IPS DF 6.9 (cell line): Measurements from ENCODE around the gene G6PC2.

Experiments used
- DNase-seq: peaks from one replicate; pipeline ENCODE4 v3.0.0-alpha.2; 2013; ENCODE audit warnings: low read depth, low spot score
- H3K27ac ChIP-seq: one replicate; pipeline ENCODE4 v1.5.1; 2013; ENCODE audit warnings: low read length, control low read depth
- H3K27me3 ChIP-seq: 2 replicates; pipeline ENCODE4 v1.6.1; 2013; ENCODE audit warnings: mild to moderate bottlenecking, low read length; ENCODE audit not compliant: control insufficient read depth, insufficient read depth
- H3K36me3 ChIP-seq: 2 replicates; pipeline ENCODE4 v1.6.1; 2013; ENCODE audit warnings: low read length; ENCODE audit not compliant: control insufficient read depth, insufficient read depth
- H3K4me1 ChIP-seq: 2 replicates; pipeline ENCODE4 v1.6.1; 2013; ENCODE audit warnings: low read length; ENCODE audit not compliant: control insufficient read depth, insufficient read depth
- H3K4me3 ChIP-seq: 2 replicates; pipeline ENCODE4 v1.5.1; 2013; ENCODE audit warnings: mild to moderate bottlenecking, low read length
- H3K9me3 ChIP-seq: 2 replicates; pipeline ENCODE4 v1.6.1; 2013; ENCODE audit warnings: low read length, inconsistent platforms; ENCODE audit not compliant: control insufficient read depth, insufficient read depth
- WGBS: extraction: QIAGEN DNeasy Blood & Tissue Kit; methylation state at CpG from one replicate; pipeline ENCODE4 v1.1.7; 2013; ENCODE audit warnings: mixed read lengths, missing lambda C conversion rate; ENCODE audit not compliant: insufficient read length, insufficient coverage; 5-methylcytosine and 5-hydroxymethylcytosine counted together

G6PC2 gene

DNA sequence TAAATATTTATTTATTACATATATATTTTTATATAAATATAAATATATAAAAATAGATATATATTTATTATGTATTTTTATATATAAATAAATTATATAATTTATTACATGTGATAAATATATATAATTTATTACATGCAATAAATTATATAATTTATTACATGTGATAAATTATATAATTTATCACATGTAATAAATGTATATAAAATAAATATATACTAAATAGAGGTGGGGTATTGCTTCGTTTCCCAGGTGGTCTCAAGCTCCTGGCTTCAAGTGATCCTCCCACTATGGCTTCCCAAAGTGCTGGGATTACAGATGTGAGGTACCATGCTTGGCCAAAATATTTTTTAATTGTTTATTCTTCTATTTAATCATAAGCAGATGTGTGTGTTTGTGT is 3.6 kb upstream of the G6PC2 start:
- Histone ChIP-seq H3K4me3 (no peak overlapping the region), H3K27me3 (no peaks in the 10 kb centered on the region), H3K9me3 (no peaks in the 10 kb centered on the region), H3K36me3 (no peaks in the 10 kb centered on the region), H3K4me1 (no peaks in the 10 kb centered on the region), H3K27ac (no peak overlapping the region)
- WGBS, result no CpG with 5 or more reads among the region's 1 CpG
- DNase-seq, result no peak

DNA sequence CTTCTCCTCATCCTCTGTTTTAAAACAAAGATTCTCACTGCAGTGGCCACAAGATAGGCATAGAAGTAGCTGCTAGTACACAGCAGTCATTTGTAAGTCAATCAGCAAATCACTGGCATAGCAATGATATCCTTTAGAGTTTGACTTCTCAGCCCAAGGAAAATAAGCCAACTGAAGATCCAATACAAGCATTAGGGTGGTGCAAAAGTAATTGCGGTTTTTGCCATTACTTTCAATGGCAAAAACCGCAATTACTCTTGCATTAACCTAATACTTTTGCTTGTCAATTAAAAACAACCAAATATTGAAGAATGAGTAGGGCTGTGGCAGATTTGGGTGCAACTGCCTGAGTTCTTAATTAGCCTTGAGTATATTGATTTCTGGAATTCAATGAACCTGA is 2.8 kb downstream of the G6PC2 start:
- DNase-seq, result no peak
- H3K27ac ChIP-seq, result no peak overlapping the region
- no peaks in the 10 kb centered on the region for H3K27me3 ChIP-seq
- no peaks in the 10 kb centered on the region for H3K36me3 ChIP-seq
- peaks cover 3% of the 10 kb centered on the region; the same call in 1 of the 2 replicates for H3K4me1 ChIP-seq
- no CpG with 5 or more reads among the region's 2 CpGs for WGBS
- no peaks in the 10 kb centered on the region for H3K9me3 ChIP-seq
- no peak overlapping the region for H3K4me3 ChIP-seq

DNA sequence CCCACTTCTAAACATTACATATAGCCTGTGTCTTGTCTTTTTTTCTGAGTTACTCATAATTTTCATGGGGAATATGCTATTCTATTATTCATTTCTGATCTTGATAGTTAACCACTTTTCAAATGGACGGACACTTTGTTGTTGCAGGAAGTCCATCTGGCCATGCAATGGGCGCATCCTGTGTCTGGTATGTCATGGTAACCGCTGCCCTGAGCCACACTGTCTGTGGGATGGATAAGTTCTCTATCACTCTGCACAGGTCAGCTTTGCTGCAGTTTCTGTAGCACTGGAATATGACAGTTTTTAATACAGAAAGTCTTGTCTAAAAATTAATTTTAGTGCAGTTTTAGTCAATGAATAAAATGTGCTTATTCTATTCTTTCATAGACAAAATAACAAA is 3.3 kb downstream of the G6PC2 start:
- Histone ChIP-seq H3K4me3 (no peak overlapping the region), H3K27ac (no peak overlapping the region), H3K27me3 (no peaks in the 10 kb centered on the region), H3K4me1 (peaks cover 3% of the 10 kb centered on the region; the same call in 1 of the 2 replicates), H3K9me3 (no peaks in the 10 kb centered on the region), H3K36me3 (no peaks in the 10 kb centered on the region)
- no CpG with 5 or more reads among the region's 3 CpGs for WGBS
- DNase-seq, result no peak

DNA sequence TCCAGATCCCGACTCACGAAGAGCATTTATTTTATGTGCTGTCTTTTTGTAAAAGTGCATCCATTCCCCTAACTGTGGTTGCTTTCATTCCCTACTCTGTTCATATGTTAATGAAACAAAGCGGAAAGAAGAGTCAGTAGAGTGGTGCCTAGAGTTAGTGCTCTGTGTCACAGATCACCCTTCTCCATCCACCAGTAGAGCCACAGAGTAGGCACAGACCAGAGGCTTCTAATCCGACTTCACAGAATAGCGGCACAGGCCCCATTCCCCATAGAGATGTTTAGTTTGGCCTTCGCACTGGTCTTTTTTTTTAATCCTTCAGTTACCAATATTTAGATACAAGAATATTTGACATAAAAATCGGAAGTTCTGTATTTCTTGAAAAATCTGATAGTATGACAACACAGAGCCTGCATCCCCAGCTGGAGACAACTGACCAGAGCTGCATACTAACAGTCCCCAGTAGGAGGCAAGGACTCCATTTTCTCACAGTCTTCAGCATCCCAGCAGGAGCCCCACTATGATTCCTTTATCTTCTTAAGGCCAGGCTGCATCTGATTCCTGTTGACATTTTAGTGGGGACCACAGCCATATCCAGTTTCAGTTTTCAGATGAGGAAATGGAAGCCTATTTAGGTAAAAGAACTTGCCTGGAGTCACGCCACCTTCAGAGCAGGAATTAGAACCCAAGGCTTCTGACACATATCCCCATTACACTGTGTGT is 7.0 kb downstream of the G6PC2 start:
- WGBS, result no CpG with 5 or more reads among the region's 8 CpGs
- no peaks in the 10 kb centered on the region for H3K27me3 ChIP-seq
- no peaks in the 10 kb centered on the region for H3K9me3 ChIP-seq
- H3K4me3 ChIP-seq, result no peak overlapping the region
- peaks cover 3% of the 10 kb centered on the region; the same call in 1 of the 2 replicates for H3K4me1 ChIP-seq
- DNase-seq, result no peak
- no peak overlapping the region for H3K27ac ChIP-seq
- no peaks in the 10 kb centered on the region for H3K36me3 ChIP-seq

DNA sequence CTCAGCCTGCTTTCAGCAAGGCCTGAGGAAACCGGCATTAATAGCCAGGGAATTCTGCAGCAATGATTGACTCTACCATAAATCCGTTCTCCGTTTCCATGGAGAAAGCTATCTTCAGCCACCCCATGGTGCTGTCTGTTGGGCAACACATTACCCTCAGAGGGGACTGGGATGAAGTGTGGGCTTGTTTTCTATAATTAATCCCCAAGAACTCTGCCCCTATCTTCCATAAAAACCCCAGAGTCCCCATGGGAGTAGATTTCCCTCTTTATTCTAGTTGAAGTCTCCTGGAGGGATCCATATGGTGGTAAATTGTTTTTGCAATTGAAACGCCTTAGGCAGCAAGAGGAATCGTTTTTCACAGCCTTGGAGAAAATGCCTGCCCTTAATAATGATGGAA is 9.2 kb downstream of the G6PC2 start:
- Histone ChIP-seq H3K36me3 (no peaks in the 10 kb centered on the region), H3K4me1 (peaks cover 3% of the 10 kb centered on the region; the same call in 1 of the 2 replicates), H3K9me3 (no peaks in the 10 kb centered on the region), H3K27ac (no peak overlapping the region), H3K4me3 (no peak overlapping the region), H3K27me3 (no peaks in the 10 kb centered on the region)
- no peak for DNase-seq
- no CpG with 5 or more reads among the region's 5 CpGs for WGBS

DNA sequence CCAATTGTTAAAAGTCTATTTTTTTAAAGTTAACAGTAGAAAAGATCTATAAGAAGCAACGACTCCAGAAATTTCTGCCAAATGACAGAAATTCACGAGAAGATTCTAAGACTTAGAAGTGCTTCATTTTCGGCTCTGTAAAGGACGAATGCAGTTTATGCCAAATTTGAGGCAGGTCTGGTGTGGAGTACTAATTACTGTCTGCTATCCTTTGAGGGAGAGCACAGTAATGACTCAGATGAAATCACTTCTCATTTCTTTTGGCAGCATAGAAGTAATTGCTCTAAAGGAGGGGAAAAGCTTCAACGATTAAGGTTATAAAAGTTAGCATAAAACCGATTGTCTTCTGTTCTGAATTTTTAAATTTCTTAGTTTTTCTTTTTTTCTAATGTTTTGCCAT is 11.4 kb downstream of the G6PC2 start:
- H3K4me1 ChIP-seq, result no peaks in the 10 kb centered on the region

DNA sequence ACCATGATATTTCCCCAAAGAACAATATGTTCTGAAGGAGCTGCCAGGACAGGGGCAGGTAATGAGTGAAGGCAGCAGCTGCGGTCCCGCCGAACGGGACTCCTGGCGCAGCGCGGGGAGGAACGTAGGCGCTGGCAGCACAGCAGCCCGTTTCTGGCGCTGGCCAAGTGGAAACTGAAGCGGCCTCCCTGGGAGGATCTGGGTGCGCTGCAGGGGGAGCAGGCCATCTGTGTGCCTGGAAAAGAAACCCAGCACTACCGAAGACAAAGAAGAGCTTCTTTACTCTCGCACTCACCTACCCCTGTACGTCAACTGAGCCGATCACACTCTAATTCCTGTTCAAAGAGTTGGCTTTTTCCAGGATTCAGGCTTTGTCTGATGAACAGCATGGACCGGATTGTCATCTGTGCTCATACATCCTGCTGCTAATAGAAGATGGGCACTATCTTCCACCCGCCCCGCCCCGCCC is 11.8 kb downstream of the G6PC2 start:
- no peak for DNase-seq
- Histone ChIP-seq H3K27ac (no peak overlapping the region), H3K4me1 (no peaks in the 10 kb centered on the region), H3K4me3 (no peak overlapping the region), H3K36me3 (no peaks in the 10 kb centered on the region), H3K27me3 (no peaks in the 10 kb centered on the region), H3K9me3 (no peaks in the 10 kb centered on the region)
- WGBS, result no CpG with 5 or more reads among the region's 21 CpGs

More for the DNA sequence above, 11.4 kb downstream of the G6PC2 start:
- Histone ChIP-seq H3K36me3 (no peaks in the 10 kb centered on the region), H3K4me3 (no peak overlapping the region), H3K27ac (no peak overlapping the region), H3K9me3 (no peaks in the 10 kb centered on the region), H3K27me3 (no peaks in the 10 kb centered on the region)
- no CpG with 5 or more reads among the region's 6 CpGs for WGBS
- DNase-seq, result no peak

DNA sequence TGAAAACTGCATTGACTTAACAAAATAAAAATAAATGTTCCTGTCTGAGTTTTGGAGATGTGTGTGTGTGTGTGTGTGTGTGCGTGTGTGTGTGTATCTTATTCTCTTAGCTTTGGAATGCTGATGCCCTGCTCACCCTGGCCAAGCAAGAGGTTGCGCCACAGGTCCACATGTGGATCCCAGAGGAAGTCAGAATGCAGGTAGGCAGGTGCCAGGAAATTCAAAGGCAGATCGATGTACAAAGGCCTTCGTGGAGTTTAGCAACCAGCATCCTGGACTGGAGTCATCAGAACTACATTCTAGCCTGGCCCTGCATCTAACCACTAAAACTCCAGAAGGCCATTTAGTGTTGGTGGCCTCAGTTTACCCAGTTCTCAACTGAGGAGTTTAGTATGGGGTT is 12.4 kb downstream of the G6PC2 start:
- Histone ChIP-seq H3K36me3 (no peaks in the 10 kb centered on the region), H3K27ac (no peak overlapping the region), H3K27me3 (no peaks in the 10 kb centered on the region), H3K4me1 (no peaks in the 10 kb centered on the region), H3K9me3 (no peaks in the 10 kb centered on the region), H3K4me3 (no peak overlapping the region)
- no peak for DNase-seq
- no CpG with 5 or more reads among the region's 4 CpGs for WGBS

DNA sequence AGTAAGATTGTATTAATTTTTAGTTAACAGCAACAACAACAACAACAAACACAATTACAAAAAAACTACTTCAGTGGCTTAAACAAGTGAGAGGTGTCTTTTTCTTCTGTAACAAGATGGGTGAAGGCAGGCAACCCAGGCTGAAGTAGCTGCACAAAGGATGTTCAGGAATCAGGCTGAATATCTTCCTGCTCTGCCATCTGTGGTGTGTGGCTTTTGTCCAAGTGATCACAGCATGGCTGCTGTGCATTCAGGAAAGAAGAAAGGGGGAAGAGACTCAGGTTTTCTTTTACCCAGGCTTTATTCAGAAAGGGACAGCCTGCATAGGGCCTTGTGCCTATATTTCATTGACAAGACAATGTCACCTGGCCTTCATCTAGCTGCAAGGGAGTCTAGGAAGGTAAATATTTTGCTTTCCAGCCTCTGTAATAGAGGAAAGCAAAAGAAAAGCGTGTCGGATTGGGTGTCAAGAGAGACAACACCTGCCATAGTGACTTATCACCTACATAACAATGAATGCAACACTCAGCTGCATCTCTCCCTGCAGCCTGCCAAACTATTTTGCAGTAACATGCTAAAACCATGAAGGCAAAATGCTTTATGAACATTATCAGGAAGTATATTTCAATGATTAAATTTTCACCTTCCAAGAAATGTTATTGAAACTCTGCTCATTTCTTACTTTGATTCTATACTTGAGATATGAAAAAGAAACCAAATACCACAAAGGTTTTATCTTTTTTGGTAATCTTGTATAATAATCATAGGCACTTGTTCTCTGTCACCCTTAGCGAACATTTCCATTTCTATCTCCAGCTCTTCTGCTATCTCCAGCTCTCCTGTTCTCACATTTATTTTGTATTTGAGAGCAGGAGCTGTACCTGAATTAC is 14.6 kb downstream of the G6PC2 start:
- Histone ChIP-seq H3K27me3 (no peaks in the 10 kb centered on the region), H3K27ac (no peak overlapping the region), H3K36me3 (no peaks in the 10 kb centered on the region), H3K9me3 (no peaks in the 10 kb centered on the region), H3K4me3 (no peak overlapping the region), H3K4me1 (no peaks in the 10 kb centered on the region; the same call in 1 of the 2 replicates)
- no peak for DNase-seq
- WGBS, result no CpG with 5 or more reads among the region's 3 CpGs

DNA sequence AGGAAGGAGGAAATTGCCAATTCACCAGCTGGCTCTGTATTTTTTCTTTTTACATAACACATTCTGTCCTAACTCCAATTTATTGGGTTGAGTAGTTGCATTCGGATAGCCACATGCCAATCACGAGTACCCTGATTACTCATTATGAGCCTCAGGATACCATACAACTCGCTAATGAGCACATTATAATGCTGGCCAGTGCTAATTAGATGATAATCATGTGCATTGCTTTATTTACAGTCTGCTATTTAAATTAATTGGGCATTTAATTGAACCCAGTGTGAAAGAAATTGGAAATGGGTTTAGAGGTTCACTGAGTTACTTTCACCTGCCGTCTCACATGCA is 15.2 kb downstream of the G6PC2 start:
- Histone ChIP-seq H3K27ac (no peak overlapping the region), H3K9me3 (no peaks in the 10 kb centered on the region), H3K4me1 (no peaks in the 10 kb centered on the region; the same call in 1 of the 2 replicates), H3K4me3 (no peak overlapping the region), H3K36me3 (no peaks in the 10 kb centered on the region), H3K27me3 (no peaks in the 10 kb centered on the region)
- no peak for DNase-seq
- no CpG with 5 or more reads among the region's 4 CpGs for WGBS
